Neutrophil (primary cell): ENCODE results near the gene FAM9B.

Source experiments
- H3K27ac ChIP-seq: fragments of 200-600 bp; sonication (generic); 2 replicates; pipeline ENCODE4 v1.5.1; 2016; ENCODE audit warnings: mild to moderate bottlenecking, moderate library complexity
- H3K27me3 ChIP-seq: fragments of 200-600 bp; sonication (generic); 2 replicates; pipeline ENCODE4 v1.6.0; 2016; ENCODE audit warnings: mild to moderate bottlenecking
- H3K36me3 ChIP-seq: fragments of 200-600 bp; sonication (generic); 2 replicates; pipeline ENCODE4 v1.5.1; 2017
- H3K4me1 ChIP-seq, 2 experiments: fragments of 200-600 bp in 1 of 2; sonication (generic) in 1 of 2; 1 replicate in 1 of 2; 2 replicates in 1 of 2; pipeline versions ENCODE4 v1.5.1 to v1.6.1; 2013 to 2016; ENCODE audit warnings: low read depth in 1 of 2, low read length in 1 of 2, mild to moderate bottlenecking in 1 of 2, moderate library complexity in 1 of 2; ENCODE audit not compliant: control insufficient read depth in 1 of 2, insufficient read depth in 1 of 2
- H3K4me3 ChIP-seq, 2 experiments: fragments of 200-600 bp in 1 of 2; sonication (generic) in 1 of 2; 1 replicate in 1 of 2; 2 replicates in 1 of 2; pipeline ENCODE4 v1.5.1; 2013 to 2016; ENCODE audit warnings: low read depth in 1 of 2, low read length in 1 of 2, mild to moderate bottlenecking in 1 of 2, moderate library complexity in 1 of 2
- H3K9me3 ChIP-seq: fragments of 200-600 bp; sonication (generic); 2 replicates; pipeline ENCODE4 v1.5.1; 2016
- TF ChIP-seq, protein P1 (sequence below): fragments of 200-600 bp; sonication (generic); IDR thresholded peaks from 2 replicates; pipeline ENCODE4 v1.5.1; 2016; ENCODE audit warnings: antibody characterized with exemption

Gene FAM9B

GRCh38 chrX:9048801-9049200 lies 14.9 kb upstream of the FAM9B start:
- Histone ChIP-seq H3K27ac (no peak overlapping the region), H3K36me3 (no peaks in the 10 kb centered on the region), H3K27me3 (no peaks in the 10 kb centered on the region), H3K4me3 (no peak overlapping the region), H3K9me3 (no peaks in the 10 kb centered on the region), H3K4me1 (no peaks in the 10 kb centered on the region)
- TF ChIP-seq, protein P1, sequence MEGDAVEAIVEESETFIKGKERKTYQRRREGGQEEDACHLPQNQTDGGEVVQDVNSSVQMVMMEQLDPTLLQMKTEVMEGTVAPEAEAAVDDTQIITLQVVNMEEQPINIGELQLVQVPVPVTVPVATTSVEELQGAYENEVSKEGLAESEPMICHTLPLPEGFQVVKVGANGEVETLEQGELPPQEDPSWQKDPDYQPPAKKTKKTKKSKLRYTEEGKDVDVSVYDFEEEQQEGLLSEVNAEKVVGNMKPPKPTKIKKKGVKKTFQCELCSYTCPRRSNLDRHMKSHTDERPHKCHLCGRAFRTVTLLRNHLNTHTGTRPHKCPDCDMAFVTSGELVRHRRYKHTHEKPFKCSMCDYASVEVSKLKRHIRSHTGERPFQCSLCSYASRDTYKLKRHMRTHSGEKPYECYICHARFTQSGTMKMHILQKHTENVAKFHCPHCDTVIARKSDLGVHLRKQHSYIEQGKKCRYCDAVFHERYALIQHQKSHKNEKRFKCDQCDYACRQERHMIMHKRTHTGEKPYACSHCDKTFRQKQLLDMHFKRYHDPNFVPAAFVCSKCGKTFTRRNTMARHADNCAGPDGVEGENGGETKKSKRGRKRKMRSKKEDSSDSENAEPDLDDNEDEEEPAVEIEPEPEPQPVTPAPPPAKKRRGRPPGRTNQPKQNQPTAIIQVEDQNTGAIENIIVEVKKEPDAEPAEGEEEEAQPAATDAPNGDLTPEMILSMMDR: no peak

DNA sequence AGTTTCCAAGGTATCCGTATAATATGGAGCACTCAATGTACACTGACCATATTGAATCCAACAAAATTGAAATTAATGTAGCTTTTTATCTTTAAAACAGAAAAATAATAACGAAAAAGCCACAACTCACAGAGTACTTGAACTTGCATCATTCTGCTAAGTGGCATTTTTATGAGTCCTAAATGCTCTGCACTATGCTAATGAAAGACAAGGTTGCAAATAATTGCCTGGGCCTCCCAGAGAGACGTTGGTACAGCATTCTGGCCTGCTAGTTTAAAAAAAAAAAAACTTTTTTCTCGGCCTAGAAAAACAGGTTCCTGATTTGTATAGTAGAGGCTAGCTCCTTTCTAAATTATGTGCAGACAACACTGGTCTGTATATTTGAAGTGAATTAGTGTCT lies 4.3 kb upstream of the FAM9B start:
- Histone ChIP-seq H3K27me3 (no peaks in the 10 kb centered on the region), H3K27ac (no peak overlapping the region), H3K4me1 (no peaks in the 10 kb centered on the region), H3K4me3 (no peak overlapping the region), H3K9me3 (no peaks in the 10 kb centered on the region), H3K36me3 (no peaks in the 10 kb centered on the region)
- TF ChIP-seq, protein P1: no peak

DNA sequence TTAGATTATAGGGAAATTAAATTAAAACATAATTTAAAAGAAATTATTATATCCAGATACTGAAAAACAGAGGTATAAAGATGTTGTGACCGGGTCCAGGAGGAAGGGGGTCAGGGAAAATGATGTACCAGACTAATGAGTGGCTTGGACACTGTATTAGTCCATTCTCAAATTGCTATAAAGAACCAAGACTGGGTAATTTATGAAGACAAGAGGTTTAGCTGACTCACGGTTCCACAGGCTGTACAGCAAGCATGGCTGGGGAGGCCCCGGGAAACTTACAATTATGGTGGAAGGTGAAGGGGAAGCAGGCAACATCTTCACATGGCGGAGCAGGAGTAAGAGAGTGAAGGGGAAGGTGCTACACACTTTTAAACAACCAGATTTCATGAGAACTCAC lies 3.4 kb upstream of the FAM9B start:
- Histone ChIP-seq H3K36me3 (no peaks in the 10 kb centered on the region), H3K27me3 (no peaks in the 10 kb centered on the region), H3K9me3 (no peaks in the 10 kb centered on the region), H3K27ac (no peak overlapping the region), H3K4me3 (no peak overlapping the region), H3K4me1 (no peaks in the 10 kb centered on the region)
- TF ChIP-seq, protein P1: no peak

GRCh38 chrX:9033586-9033985 lies 341 bp downstream of the FAM9B start:
- TF ChIP-seq, protein P1: no peak
- Histone ChIP-seq H3K36me3 (no peaks in the 10 kb centered on the region), H3K4me1 (no peaks in the 10 kb centered on the region), H3K27me3 (no peaks in the 10 kb centered on the region), H3K4me3 (no peak overlapping the region), H3K9me3 (no peaks in the 10 kb centered on the region), H3K27ac (no peak overlapping the region)

GRCh38 chrX:9033179-9033578 lies 748 bp downstream of the FAM9B start:
- no peak overlapping the region for H3K4me3 ChIP-seq

More at GRCh38 chrX:9033179-9033578, 748 bp downstream of the FAM9B start:
- no peaks in the 10 kb centered on the region for H3K36me3 ChIP-seq
- no peaks in the 10 kb centered on the region for H3K27me3 ChIP-seq
- H3K4me1 ChIP-seq: no peaks in the 10 kb centered on the region
- H3K9me3 ChIP-seq: no peaks in the 10 kb centered on the region
- TF ChIP-seq, protein P1: no peak
- no peak overlapping the region for H3K27ac ChIP-seq
